OCI-LY3 (cell line): ENCODE measurements around the gene ATF7IP2.

ENCODE experiments used
- CTCF ChIP-seq: fragments of 200-600, 300-600 bp; sonication (generic); IDR thresholded peaks from 2 replicates; pipeline ENCODE4 v1.5.1; 2014; ENCODE audit warnings: antibody characterized with exemption, low read length, low read depth
- EZH2phosphoT487 ChIP-seq: fragments of 200-600 bp; shearing (Covaris generic); IDR thresholded peaks from 2 replicates; pipeline ENCODE4 v1.6.1; 2018; ENCODE audit warnings: antibody characterized with exemption, mixed run types, low read depth

GRCh38 chr16:10490141-10490540, 104.3 kb downstream of the ATF7IP2 start:
- TF ChIP-seq CTCF (no peak), EZH2phosphoT487 (no peak)
